MM.1S (cell line): Measurements from ENCODE around the gene ABCA9.

Source experiments
- DNase-seq: peaks from one replicate; pipeline ENCODE4 v3.0.0-alpha.2; 2015
- H2AFZ ChIP-seq: fragments of 300-600 bp; sonication (generic); 2 replicates; pipeline ENCODE4 v1.6.0; 2016; ENCODE audit warnings: antibody characterized with exemption, low read length
- H3F3A ChIP-seq: fragments of 300-600 bp; sonication (generic); 2 replicates; pipeline ENCODE4 v1.6.1; 2016; ENCODE audit warnings: mild to moderate bottlenecking, antibody characterized with exemption, low read length, moderate library complexity, mixed read lengths; ENCODE audit not compliant: insufficient read depth
- H3K27ac ChIP-seq: fragments of 300-600 bp; sonication (generic); 2 replicates; pipeline ENCODE4 v1.5.1; 2016; ENCODE audit warnings: mild to moderate bottlenecking, low read length
- H3K27me3 ChIP-seq: fragments of 300-600 bp; sonication (generic); replicated peaks from 2 replicates; pipeline ENCODE4 v1.6.0; 2016; ENCODE audit warnings: low read length; ENCODE audit not compliant: insufficient read depth
- H3K36me3 ChIP-seq: fragments of 300-600 bp; sonication (generic); replicated peaks from 2 replicates; pipeline ENCODE4 v1.6.1; 2016; ENCODE audit warnings: mild to moderate bottlenecking, low read length, mixed read lengths; ENCODE audit not compliant: insufficient read depth
- H3K4me1 ChIP-seq: fragments of 300-600 bp; sonication (generic); 2 replicates; pipeline ENCODE4 v1.6.1; 2016; ENCODE audit warnings: low read length, mixed read lengths
- H3K4me2 ChIP-seq: fragments of 300-600 bp; sonication (generic); 2 replicates; pipeline ENCODE4 v1.6.0; 2016; ENCODE audit warnings: low read depth, low read length
- H3K4me3 ChIP-seq: fragments of 300-600 bp; sonication (generic); 2 replicates; pipeline ENCODE4 v1.5.1; 2016; ENCODE audit warnings: low read length, mixed read lengths
- H3K79me2 ChIP-seq: fragments of 300-600 bp; sonication (generic); 2 replicates; pipeline ENCODE4 v1.6.1; 2016; ENCODE audit warnings: mixed run types, low read length, mixed read lengths
- H3K9ac ChIP-seq: fragments of 300-600 bp; sonication (generic); 2 replicates; pipeline ENCODE4 v1.6.1; 2016; ENCODE audit warnings: low read length, mixed read lengths
- H3K9me2 ChIP-seq: fragments of 300-600 bp; sonication (generic); replicated peaks from 2 replicates; pipeline ENCODE4 v1.6.1; 2016; ENCODE audit warnings: mild to moderate bottlenecking, low read length, mixed read lengths; ENCODE audit not compliant: insufficient read depth
- H3K9me3 ChIP-seq: fragments of 300-600 bp; sonication (generic); replicated peaks from 2 replicates; pipeline ENCODE4 v1.6.1; 2016; ENCODE audit warnings: mild to moderate bottlenecking, low read length, mixed read lengths; ENCODE audit not compliant: insufficient read depth
- H4K20me1 ChIP-seq: fragments of 300-600 bp; sonication (generic); 2 replicates; pipeline ENCODE4 v1.6.1; 2016; ENCODE audit warnings: mild to moderate bottlenecking, low read length, moderate library complexity, mixed read lengths; ENCODE audit not compliant: insufficient read depth
- CTCF ChIP-seq: fragments of 300-600 bp; sonication (generic); IDR thresholded peaks from 2 replicates; pipeline ENCODE4 v1.5.1; 2016; ENCODE audit warnings: antibody characterized with exemption, low read length, mixed read lengths
- EZH2 ChIP-seq: fragments of 300-600 bp; sonication (generic); optimal IDR thresholded peaks from 2 replicates; pipeline ENCODE3; 2017; ENCODE audit warnings: low read depth, mild to moderate bottlenecking, antibody characterized with exemption, low read length, mixed read lengths
- EZH2phosphoT487 ChIP-seq: fragments of 300-600 bp; sonication (generic); IDR thresholded peaks from 2 replicates; pipeline ENCODE4 v1.6.1; 2018; ENCODE audit warnings: antibody characterized with exemption, low read length

ABCA9 gene

GRCh38 chr17:68955181-68955841 is 105.4 kb downstream of the ABCA9 start, which contains the start of gene ABCA8:
Gene ABCA8 (minus strand): TSS chr17:68955392. CDS start chr17:68942034, 13,358 bp downstream.
- H3K36me3 ChIP-seq = no peaks in the 10 kb centered on the region
- H3K27ac ChIP-seq = no peak within 1 kb of the TSS
- no peaks in the 10 kb centered on the region for H3F3A ChIP-seq
- no peaks in the 10 kb centered on the region for H3K9me2 ChIP-seq
- H3K4me2 ChIP-seq = no peak within 1 kb of the TSS
- no peaks in the 10 kb centered on the region for H4K20me1 ChIP-seq
- no peak within 1 kb of the TSS for H3K9ac ChIP-seq
- H2AFZ ChIP-seq = no peak within 1 kb of the TSS
- H3K4me1 ChIP-seq = no peaks in the 10 kb centered on the region
- H3K79me2 ChIP-seq = no peaks in the 10 kb centered on the region
- TF ChIP-seq EZH2 (no peak), EZH2phosphoT487 (no peak), CTCF (no peak)
- no peak for DNase-seq
- no peaks in the 10 kb centered on the region for H3K27me3 ChIP-seq
- no peaks in the 10 kb centered on the region for H3K9me3 ChIP-seq
- H3K4me3 ChIP-seq = no peak within 1 kb of the TSS

GRCh38 chr17:68954146-68954896 is 106.4 kb downstream of the ABCA9 start:
- no peaks in the 10 kb centered on the region for H4K20me1 ChIP-seq
- H3K4me2 ChIP-seq = no peak overlapping the region
- TF ChIP-seq EZH2 (no peak), EZH2phosphoT487 (no peak), CTCF (no peak)
- no peak overlapping the region for H3K27ac ChIP-seq
- H2AFZ ChIP-seq = no peak overlapping the region
- H3K36me3 ChIP-seq = no peaks in the 10 kb centered on the region
- H3K9me2 ChIP-seq = no peaks in the 10 kb centered on the region
- H3K9ac ChIP-seq = no peak overlapping the region
- no peaks in the 10 kb centered on the region for H3K9me3 ChIP-seq
- H3K27me3 ChIP-seq = no peaks in the 10 kb centered on the region
- no peak overlapping the region for H3K4me3 ChIP-seq
- no peak for DNase-seq
- H3K79me2 ChIP-seq = no peaks in the 10 kb centered on the region
- no peaks in the 10 kb centered on the region for H3K4me1 ChIP-seq
- H3F3A ChIP-seq = no peaks in the 10 kb centered on the region

- TF ChIP-seq CTCF = no peak
- TF ChIP-seq EZH2phosphoT487 = no peak
- TF ChIP-seq EZH2 = no peak
- Histone ChIP-seq H3K27me3 (no peaks in the 10 kb centered on the region), H3K79me2 (no peaks in the 10 kb centered on the region), H3K36me3 (no peaks in the 10 kb centered on the region), H3K9ac (no peak overlapping the region), H3K4me2 (no peak overlapping the region), H3K4me1 (no peaks in the 10 kb centered on the region), H2AFZ (no peak overlapping the region), H3K4me3 (no peak overlapping the region), H3K9me2 (no peaks in the 10 kb centered on the region), H3K9me3 (no peaks in the 10 kb centered on the region), H3F3A (no peaks in the 10 kb centered on the region), H4K20me1 (no peaks in the 10 kb centered on the region), H3K27ac (no peak overlapping the region)
- DNase-seq = no peak
Measured at GRCh38 chr17:68953340-68953997, 107.3 kb downstream of the ABCA9 start.
